Stomach (tissue), 4 donors: ENCODE data around the gene RBFOX2.

Source experiments
- CTCF ChIP-seq, 7 experiments: fragments of 450-650 bp in 4 of 7; fragments of 200-600 bp in 3 of 7; sonication (generic) in 3 of 7; IDR thresholded peaks; one replicate each; pipeline ENCODE4 v1.5.1; 2016 to 2019; ENCODE audit warnings: antibody characterized with exemption in 7 of 7, control low read depth in 2 of 7, mild to moderate bottlenecking in 1 of 7
- POLR2A ChIP-seq, 4 donors: fragments of 450-650 bp; IDR thresholded peaks; one replicate each; pipeline ENCODE4 v1.6.1; 2016; ENCODE audit warnings: antibody characterized with exemption in 4 of 4, control low read depth in 2 of 4, mild to moderate bottlenecking in 1 of 4, moderate library complexity in 1 of 4

- TF ChIP-seq POLR2A (IDR thresholded peaks at IDR 0.05) (no peak), CTCF (IDR thresholded peaks at IDR 0.05) (no peak)
Measured at GRCh38 chr22:35866651-35867050, 162.0 kb downstream of the RBFOX2 start.
